HuH-7.5 (cell line): Measurements from ENCODE around the gene RIC3.

Experiments
- DNase-seq: peaks from one replicate; pipeline ENCODE4 v3.0.0; 2011; ENCODE audit warnings: low spot score

Gene RIC3

GRCh38 chr11:8102965-8103364 is 65.9 kb downstream of the RIC3 start:
- no peak for DNase-seq

GRCh38 chr11:8102296-8102915 is 66.4 kb downstream of the RIC3 start:
- no peak for DNase-seq

- DNase-seq, result no peak
Observed at GRCh38 chr11:8101421-8101820, 67.4 kb downstream of the RIC3 start.

- DNase-seq, result no peak
Observed at GRCh38 chr11:8100605-8101004, 68.2 kb downstream of the RIC3 start.

GRCh38 chr11:8100158-8100557 is 68.7 kb downstream of the RIC3 start:
- DNase-seq, result no peak

GRCh38 chr11:8099291-8099899 is 69.4 kb downstream of the RIC3 start:
- DNase-seq, result peak; percentile 51

- DNase-seq, result no peak
Observed at GRCh38 chr11:8098879-8099278, 69.9 kb downstream of the RIC3 start.

- no peak for DNase-seq
Observed at GRCh38 chr11:8098361-8098760, 70.5 kb downstream of the RIC3 start.

GRCh38 chr11:8097926-8098325 is 70.9 kb downstream of the RIC3 start:
- no peak for DNase-seq

- DNase-seq, result no peak
Observed at GRCh38 chr11:8097468-8097867, 71.4 kb downstream of the RIC3 start.

GRCh38 chr11:8097062-8097461 is 71.8 kb downstream of the RIC3 start:
- DNase-seq, result no peak

GRCh38 chr11:8096575-8096974 is 72.2 kb downstream of the RIC3 start:
- DNase-seq, result no peak

GRCh38 chr11:8095806-8096522 is 72.9 kb downstream of the RIC3 start:
- DNase-seq, result no peak

GRCh38 chr11:8095371-8095770 is 73.5 kb downstream of the RIC3 start:
- DNase-seq, result no peak

- no peak for DNase-seq
Observed at GRCh38 chr11:8094656-8095055, 74.2 kb downstream of the RIC3 start.

- DNase-seq, result no peak
Observed at GRCh38 chr11:8093931-8094575, 74.8 kb downstream of the RIC3 start.

GRCh38 chr11:8092587-8093424 is 76.0 kb downstream of the RIC3 start:
- DNase-seq, result peak; percentile 82

- no peak for DNase-seq
Observed at GRCh38 chr11:8091721-8092120, 77.1 kb downstream of the RIC3 start.

- no peak for DNase-seq
Observed at GRCh38 chr11:8090756-8091155, 78.1 kb downstream of the RIC3 start.

- no peak for DNase-seq
Observed at GRCh38 chr11:8089791-8090510, 78.9 kb downstream of the RIC3 start.

- no peak for DNase-seq
Observed at GRCh38 chr11:8087756-8088155, 81.1 kb downstream of the RIC3 start.
